SJSA1 (cell line): Measurements from ENCODE around the gene SNAI3. TPM values are rescaled to one million over a fixed set of nuclear protein-coding genes. Genes with fewer than 3 reads are reported as not detected.
"Not testable (repeated sequence)": the region's sequence is repeated elsewhere in the genome, so short reads cannot be mapped to it uniquely, and the experiment has no call there.

Experiments used
- DNase-seq, 2 experiments: peaks; one replicate each; pipeline ENCODE4 v3.0.0-alpha.2; 2015 to 2020; ENCODE audit warnings: low spot score in 2 of 2, low read depth in 1 of 2
- H3K27ac ChIP-seq: fragments of 250-450 bp; sonication (Bioruptor Pico); 2 replicates; pipeline ENCODE4 v1.5.1; 2020; ENCODE audit warnings: mild to moderate bottlenecking, moderate library complexity
- H3K27me3 ChIP-seq: fragments of 250-450 bp; sonication (Bioruptor Pico); replicated peaks from 2 replicates; pipeline ENCODE4 v1.5.1; 2020; ENCODE audit warnings: mild to moderate bottlenecking, moderate library complexity
- H3K36me3 ChIP-seq: fragments of 250-450 bp; sonication (Bioruptor Pico); 2 replicates; pipeline ENCODE4 v1.5.1; 2020; ENCODE audit warnings: mild to moderate bottlenecking
- H3K4me1 ChIP-seq: fragments of 250-450 bp; sonication (Bioruptor Pico); replicated peaks from 2 replicates; pipeline ENCODE4 v1.6.1; 2021; ENCODE audit warnings: mild to moderate bottlenecking
- H3K4me3 ChIP-seq: fragments of 250-450 bp; sonication (Bioruptor Pico); 2 replicates; pipeline ENCODE4 v1.5.1; 2020; ENCODE audit warnings: mild to moderate bottlenecking
- H3K9me3 ChIP-seq: fragments of 250-450 bp; sonication (Bioruptor Pico); replicated peaks from 2 replicates; pipeline ENCODE4 v1.5.1; 2020; ENCODE audit warnings: mild to moderate bottlenecking
- total RNA-seq: library from RNA; depleted of rRNA; stranded (reverse); fragments of >200 nt; shearing (Covaris generic); gene quantifications from 2 replicates; pipeline ENCODE4 v1.2.3, GENCODE V29; 2014

SNAI3 gene
- total RNA-seq, 1 experiment from 2014 or later, result 0.05 TPM

GRCh38 chr16:88684569-88685155 lies 1.6 kb downstream of the SNAI3 start:
- Histone ChIP-seq H3K4me3 (no peak overlapping the region), H3K27ac (no peak overlapping the region), H3K4me1 (peaks cover 21% of the 10 kb centered on the region), H3K9me3 (no peaks in the 10 kb centered on the region), H3K27me3 (peaks cover 41% of the 10 kb centered on the region), H3K36me3 (no peaks in the 10 kb centered on the region)
- DNase-seq, result peak in 1 of 2 experiments; percentile 40

GRCh38 chr16:88681709-88682451 lies 4.4 kb downstream of the SNAI3 start:
- Histone ChIP-seq H3K9me3 (no peaks in the 10 kb centered on the region), H3K36me3 (no peaks in the 10 kb centered on the region), H3K27ac (no peak overlapping the region), H3K4me1 (peaks cover 21% of the 10 kb centered on the region), H3K4me3 (no peak overlapping the region), H3K27me3 (peaks cover 22% of the 10 kb centered on the region)
- peak in 1 of 2 experiments; percentile 41 for DNase-seq

- Histone ChIP-seq H3K9me3 (no peaks in the 10 kb centered on the region), H3K4me3 (no peak overlapping the region), H3K36me3 (no peaks in the 10 kb centered on the region), H3K27ac (no peak overlapping the region), H3K4me1 (peaks cover 15% of the 10 kb centered on the region), H3K27me3 (peaks cover 15% of the 10 kb centered on the region)
- DNase-seq, result peak in 1 of 2 experiments; percentile 45
Observed at GRCh38 chr16:88681084-88681680, 5.1 kb downstream of the SNAI3 start.

GRCh38 chr16:88680554-88681083 lies 5.7 kb downstream of the SNAI3 start:
- Histone ChIP-seq H3K27ac (no peak overlapping the region), H3K4me3 (no peak overlapping the region), H3K27me3 (peaks cover 10% of the 10 kb centered on the region), H3K4me1 (peaks cover 9% of the 10 kb centered on the region), H3K9me3 (no peaks in the 10 kb centered on the region), H3K36me3 (no peaks in the 10 kb centered on the region)
- DNase-seq, result no peak

- peak in 1 of 2 experiments; percentile 49 for DNase-seq
- Histone ChIP-seq H3K27me3 (no peaks in the 10 kb centered on the region), H3K27ac (no peak overlapping the region), H3K4me1 (no peaks in the 10 kb centered on the region), H3K9me3 (no peaks in the 10 kb centered on the region), H3K36me3 (no peaks in the 10 kb centered on the region), H3K4me3 (no peak overlapping the region)
Observed at GRCh38 chr16:88678224-88678979, 7.9 kb downstream of the SNAI3 start.

GRCh38 chr16:88677721-88678120 lies 8.6 kb downstream of the SNAI3 start:
- Histone ChIP-seq H3K9me3 (no peaks in the 10 kb centered on the region), H3K4me1 (no peaks in the 10 kb centered on the region), H3K27me3 (no peaks in the 10 kb centered on the region), H3K36me3 (no peaks in the 10 kb centered on the region), H3K4me3 (no peak overlapping the region), H3K27ac (no peak overlapping the region)
- DNase-seq, result no peak

GRCh38 chr16:88676502-88677242 lies 9.6 kb downstream of the SNAI3 start:
- Histone ChIP-seq H3K27me3 (no peaks in the 10 kb centered on the region), H3K36me3 (no peaks in the 10 kb centered on the region), H3K4me3 (no peak overlapping the region), H3K27ac (no peak overlapping the region), H3K9me3 (no peaks in the 10 kb centered on the region), H3K4me1 (no peaks in the 10 kb centered on the region)
- DNase-seq, result no peak

- Histone ChIP-seq H3K4me1 (no peaks in the 10 kb centered on the region), H3K4me3 (no peak overlapping the region)
Observed at GRCh38 chr16:88673716-88674379, 12.5 kb downstream of the SNAI3 start.

GRCh38 chr16:88672776-88673175 lies 13.5 kb downstream of the SNAI3 start:
- Histone ChIP-seq H3K4me1 (no peaks in the 10 kb centered on the region), H3K4me3 (no peak overlapping the region), H3K9me3 (no peaks in the 10 kb centered on the region), H3K27ac (no peak overlapping the region), H3K36me3 (no peaks in the 10 kb centered on the region), H3K27me3 (no peaks in the 10 kb centered on the region)
- DNase-seq, result no peak

More at GRCh38 chr16:88673716-88674379, 12.5 kb downstream of the SNAI3 start:
- Histone ChIP-seq H3K27me3 (no peaks in the 10 kb centered on the region), H3K36me3 (no peaks in the 10 kb centered on the region), H3K9me3 (no peaks in the 10 kb centered on the region), H3K27ac (no peak overlapping the region)
- no peak for DNase-seq

GRCh38 chr16:88671806-88672205 lies 14.5 kb downstream of the SNAI3 start:
- Histone ChIP-seq H3K4me3 (no peak overlapping the region), H3K27ac (no peak overlapping the region), H3K9me3 (no peaks in the 10 kb centered on the region), H3K27me3 (no peaks in the 10 kb centered on the region), H3K36me3 (no peaks in the 10 kb centered on the region), H3K4me1 (no peaks in the 10 kb centered on the region)
- no peak for DNase-seq

- Histone ChIP-seq H3K36me3 (no peaks in the 10 kb centered on the region; the same call in 1 of the 2 replicates), H3K27me3 (no peaks in the 10 kb centered on the region), H3K4me3 (no peak overlapping the region), H3K4me1 (no peaks in the 10 kb centered on the region), H3K27ac (no peak overlapping the region), H3K9me3 (no peaks in the 10 kb centered on the region)
- no peak for DNase-seq
Observed at GRCh38 chr16:88669980-88670379, 16.3 kb downstream of the SNAI3 start.

GRCh38 chr16:88669493-88669892 lies 16.8 kb downstream of the SNAI3 start:
- not testable (repeated sequence) for H3K4me1 ChIP-seq, H3K36me3 ChIP-seq, H3K27me3 ChIP-seq, H3K9me3 ChIP-seq, DNase-seq, H3K4me3 ChIP-seq, H3K27ac ChIP-seq
